ENCODE results near the gene KCNIP1. TPM values are rescaled to one million over a fixed set of nuclear protein-coding genes. Genes with fewer than 3 reads are reported as not detected.
A peak's percentile ranks its signal among the peaks of the same experiment; 100 is the strongest.

The KCNIP1 gene
- polyA plus RNA-seq, 1 of the 3 experiments (the other 2 are of a cell fraction) = 1.3 TPM

DNA sequence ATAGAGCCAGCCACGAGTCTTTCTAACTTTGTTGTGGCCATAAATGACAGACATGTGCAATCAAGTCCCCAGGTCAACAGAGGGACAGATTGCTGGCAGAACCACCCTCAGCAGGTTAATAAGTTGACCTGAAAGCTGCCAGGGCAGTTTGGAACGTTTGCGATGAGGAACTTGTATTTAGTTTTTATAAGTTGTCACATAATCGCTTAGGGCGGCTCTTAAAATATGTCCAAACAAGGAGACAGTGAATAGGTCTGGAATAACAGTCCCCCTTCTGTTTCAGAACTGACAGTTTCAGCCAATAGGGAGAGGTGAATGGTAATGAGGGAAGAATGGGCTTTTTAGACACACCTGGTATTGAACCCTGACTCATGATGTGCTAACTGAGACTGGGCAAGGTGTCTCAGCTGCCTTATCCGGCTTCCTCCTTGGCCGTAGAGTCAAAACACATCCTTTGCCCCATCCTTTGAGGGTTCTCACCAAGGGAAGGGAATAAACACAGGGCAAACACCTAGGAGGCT is 246.2 kb downstream of the KCNIP1 start:
- CTCF ChIA-PET = interaction anchor here (0.9 to 14.2 kb wide), 3 partner anchors 40 to 1162 kb away, joined by 3 to 511 read pairs (median 4); partner anchors contain the start of gene GABRP

DNA sequence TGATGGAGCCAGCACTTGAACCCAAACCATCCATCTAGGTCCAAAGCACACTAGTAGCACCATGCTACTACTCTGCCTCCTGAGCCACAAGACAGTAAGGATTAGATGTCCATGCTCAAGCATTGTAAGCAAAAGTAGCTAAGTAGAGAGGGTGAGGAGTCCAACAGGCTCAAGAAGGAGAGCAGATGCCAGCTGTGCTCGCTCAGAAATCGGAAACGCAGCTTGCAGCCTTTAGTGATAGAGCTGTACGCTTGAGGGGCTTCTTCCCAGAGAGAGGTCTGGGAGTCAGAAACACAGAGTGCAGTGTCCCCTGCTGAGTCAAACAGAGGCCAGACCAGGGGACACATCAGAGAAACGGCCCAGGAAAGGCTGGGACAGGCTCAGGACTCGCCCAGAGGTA is 247.0 kb downstream of the KCNIP1 start:
- Histone ChIP-seq H3K36me3 (replicated peaks in 1 of 2; ENCODE audit: control insufficient read depth in 1 of 2, insufficient read depth in 2 of 2, low read length in 1 of 2) (no peaks in the 10 kb centered on the region), H3K9me2 (no peaks in the 10 kb centered on the region), H3K4me2 (no peak overlapping the region), H4K20me1 (ENCODE audit: insufficient read depth) (no peaks in the 10 kb centered on the region), H3K27ac (ENCODE audit: low read depth in 2 of 2, low read length in 1 of 2) (peak overlapping the region in 1 of 2 experiments; percentile 91; a peak in 2 of 4 replicates), H3K4me1 (ENCODE audit: control insufficient read depth in 1 of 2, insufficient read depth in 2 of 2, low read depth in 1 of 2, low read length in 1 of 2) (peaks cover 0 to 64% of the 10 kb centered on the region in 2 experiments; a peak in 2 of 4 replicates), H2AFZ (ENCODE audit: low read depth) (no peak overlapping the region), H3K79me2 (ENCODE audit: insufficient read depth) (no peaks in the 10 kb centered on the region), H3F3A (replicated peaks; ENCODE audit: insufficient read depth) (no peaks in the 10 kb centered on the region), H3K27me3 (ENCODE audit: insufficient read depth) (no peaks in the 10 kb centered on the region), H3K9ac (no peak overlapping the region), H3K4me3 (ENCODE audit: low read depth in 2 of 2, low read length in 1 of 2) (no peak overlapping the region), H3K9me3 (no peaks in the 10 kb centered on the region)
- no peak for DNase-seq
- WGBS (ENCODE audit: low lambda C conversion rate) = 68% methylated on average over 6 of the region's 6 CpGs
- no peak for TF ChIP-seq RCOR1 (IDR thresholded peaks at IDR 0.05; ENCODE audit: low read length)
- TF ChIP-seq, protein P1, sequence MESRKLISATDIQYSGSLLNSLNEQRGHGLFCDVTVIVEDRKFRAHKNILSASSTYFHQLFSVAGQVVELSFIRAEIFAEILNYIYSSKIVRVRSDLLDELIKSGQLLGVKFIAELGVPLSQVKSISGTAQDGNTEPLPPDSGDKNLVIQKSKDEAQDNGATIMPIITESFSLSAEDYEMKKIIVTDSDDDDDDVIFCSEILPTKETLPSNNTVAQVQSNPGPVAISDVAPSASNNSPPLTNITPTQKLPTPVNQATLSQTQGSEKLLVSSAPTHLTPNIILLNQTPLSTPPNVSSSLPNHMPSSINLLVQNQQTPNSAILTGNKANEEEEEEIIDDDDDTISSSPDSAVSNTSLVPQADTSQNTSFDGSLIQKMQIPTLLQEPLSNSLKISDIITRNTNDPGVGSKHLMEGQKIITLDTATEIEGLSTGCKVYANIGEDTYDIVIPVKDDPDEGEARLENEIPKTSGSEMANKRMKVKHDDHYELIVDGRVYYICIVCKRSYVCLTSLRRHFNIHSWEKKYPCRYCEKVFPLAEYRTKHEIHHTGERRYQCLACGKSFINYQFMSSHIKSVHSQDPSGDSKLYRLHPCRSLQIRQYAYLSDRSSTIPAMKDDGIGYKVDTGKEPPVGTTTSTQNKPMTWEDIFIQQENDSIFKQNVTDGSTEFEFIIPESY (IDR thresholded peaks at IDR 0.05; ENCODE audit: borderline replicate concordance, low read depth) = no peak
- TF ChIP-seq, protein P2, sequence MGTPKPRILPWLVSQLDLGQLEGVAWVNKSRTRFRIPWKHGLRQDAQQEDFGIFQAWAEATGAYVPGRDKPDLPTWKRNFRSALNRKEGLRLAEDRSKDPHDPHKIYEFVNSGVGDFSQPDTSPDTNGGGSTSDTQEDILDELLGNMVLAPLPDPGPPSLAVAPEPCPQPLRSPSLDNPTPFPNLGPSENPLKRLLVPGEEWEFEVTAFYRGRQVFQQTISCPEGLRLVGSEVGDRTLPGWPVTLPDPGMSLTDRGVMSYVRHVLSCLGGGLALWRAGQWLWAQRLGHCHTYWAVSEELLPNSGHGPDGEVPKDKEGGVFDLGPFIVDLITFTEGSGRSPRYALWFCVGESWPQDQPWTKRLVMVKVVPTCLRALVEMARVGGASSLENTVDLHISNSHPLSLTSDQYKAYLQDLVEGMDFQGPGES (IDR thresholded peaks at IDR 0.05; ENCODE audit: low read depth, low read length) = no peak
- TF ChIP-seq, protein P3, sequence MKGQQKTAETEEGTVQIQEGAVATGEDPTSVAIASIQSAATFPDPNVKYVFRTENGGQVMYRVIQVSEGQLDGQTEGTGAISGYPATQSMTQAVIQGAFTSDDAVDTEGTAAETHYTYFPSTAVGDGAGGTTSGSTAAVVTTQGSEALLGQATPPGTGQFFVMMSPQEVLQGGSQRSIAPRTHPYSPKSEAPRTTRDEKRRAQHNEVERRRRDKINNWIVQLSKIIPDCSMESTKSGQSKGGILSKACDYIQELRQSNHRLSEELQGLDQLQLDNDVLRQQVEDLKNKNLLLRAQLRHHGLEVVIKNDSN (IDR thresholded peaks at IDR 0.05; ENCODE audit: borderline replicate concordance, low read depth) = no peak
- no peak for TF ChIP-seq SIN3A (IDR thresholded peaks at IDR 0.05; ENCODE audit: borderline replicate concordance, low read depth, low read length)
- TF ChIP-seq FOXJ3 (CRISPR knock-in tag; IDR thresholded peaks at IDR 0.05) = no peak
- TF ChIP-seq MEF2A (IDR thresholded peaks at IDR 0.05; ENCODE audit: borderline replicate concordance, low read depth) = no peak
- TF ChIP-seq TCF12 (IDR thresholded peaks at IDR 0.05) = no peak
- TF ChIP-seq POLR2AphosphoS5 (IDR thresholded peaks at IDR 0.05; ENCODE audit: low read depth, low read length) = no peak
- no peak for TF ChIP-seq JUND (IDR thresholded peaks at IDR 0.05)
- ChIA-PET POLR2A (no interaction called here), CTCF (interaction anchor here (1.0 to 14.2 kb wide), 4 partner anchors 28 to 1161 kb away, joined by 3 to 511 read pairs (median 4); partner anchors contain the start of gene GABRP)

More for the DNA sequence above, 246.2 kb downstream of the KCNIP1 start:
- 66% methylated on average over 7 of the region's 7 CpGs for WGBS (ENCODE audit: low lambda C conversion rate)
- no peak for TF ChIP-seq ELF1 (IDR thresholded peaks at IDR 0.05)
- no peak for TF ChIP-seq SMC3 (IDR thresholded peaks at IDR 0.05; ENCODE audit: low read depth, low read length)
- TF ChIP-seq FOXJ3 (CRISPR knock-in tag; IDR thresholded peaks at IDR 0.05) = no peak
- TF ChIP-seq RCOR1 (IDR thresholded peaks at IDR 0.05; ENCODE audit: low read length) = no peak
- TF ChIP-seq, protein P1 (IDR thresholded peaks at IDR 0.05; ENCODE audit: borderline replicate concordance, low read depth) = no peak
- TF ChIP-seq RXRA (IDR thresholded peaks at IDR 0.05; ENCODE audit: borderline replicate concordance, low read depth) = no peak
- TF ChIP-seq MEF2A (IDR thresholded peaks at IDR 0.05; ENCODE audit: borderline replicate concordance, low read depth) = no peak
- TF ChIP-seq JUND (IDR thresholded peaks at IDR 0.05) = no peak
- TF ChIP-seq, protein P4, sequence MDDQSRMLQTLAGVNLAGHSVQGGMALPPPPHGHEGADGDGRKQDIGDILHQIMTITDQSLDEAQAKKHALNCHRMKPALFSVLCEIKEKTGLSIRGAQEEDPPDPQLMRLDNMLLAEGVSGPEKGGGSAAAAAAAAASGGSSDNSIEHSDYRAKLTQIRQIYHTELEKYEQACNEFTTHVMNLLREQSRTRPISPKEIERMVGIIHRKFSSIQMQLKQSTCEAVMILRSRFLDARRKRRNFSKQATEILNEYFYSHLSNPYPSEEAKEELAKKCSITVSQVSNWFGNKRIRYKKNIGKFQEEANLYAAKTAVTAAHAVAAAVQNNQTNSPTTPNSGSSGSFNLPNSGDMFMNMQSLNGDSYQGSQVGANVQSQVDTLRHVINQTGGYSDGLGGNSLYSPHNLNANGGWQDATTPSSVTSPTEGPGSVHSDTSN (IDR thresholded peaks at IDR 0.05) = no peak
- no peak for TF ChIP-seq EP300 (IDR thresholded peaks at IDR 0.05; ENCODE audit: borderline replicate concordance in 1 of 2, low read depth in 1 of 2, low read length in 1 of 2)
- TF ChIP-seq SIN3A (IDR thresholded peaks at IDR 0.05; ENCODE audit: borderline replicate concordance, low read depth, low read length) = no peak
- TF ChIP-seq MXI1 (IDR thresholded peaks at IDR 0.05; ENCODE audit: low read depth, low read length) = no peak
- TF ChIP-seq CHD2 (IDR thresholded peaks at IDR 0.05; ENCODE audit: low read length, partially characterized antibody) = no peak
- TF ChIP-seq, protein P3 (IDR thresholded peaks at IDR 0.05; ENCODE audit: borderline replicate concordance, low read depth) = no peak
- Histone ChIP-seq H3K4me2 (no peak overlapping the region), H3K4me3 (ENCODE audit: low read depth in 2 of 2, low read length in 1 of 2) (no peak overlapping the region), H3K79me2 (ENCODE audit: insufficient read depth) (no peaks in the 10 kb centered on the region), H3K9ac (no peak overlapping the region), H2AFZ (ENCODE audit: low read depth) (no peak overlapping the region), H3K27ac (ENCODE audit: low read depth in 2 of 2, low read length in 1 of 2) (no peak overlapping the region), H3K36me3 (replicated peaks in 1 of 2; ENCODE audit: control insufficient read depth in 1 of 2, insufficient read depth in 2 of 2, low read length in 1 of 2) (no peaks in the 10 kb centered on the region), H3K9me3 (no peaks in the 10 kb centered on the region), H3K4me1 (ENCODE audit: control insufficient read depth in 1 of 2, insufficient read depth in 2 of 2, low read depth in 1 of 2, low read length in 1 of 2) (peaks cover 0 to 68% of the 10 kb centered on the region in 2 experiments; a peak in 2 of 4 replicates), H3K9me2 (no peaks in the 10 kb centered on the region), H3F3A (replicated peaks; ENCODE audit: insufficient read depth) (no peaks in the 10 kb centered on the region), H3K27me3 (ENCODE audit: insufficient read depth) (no peaks in the 10 kb centered on the region), H4K20me1 (ENCODE audit: insufficient read depth) (no peaks in the 10 kb centered on the region)
- DNase-seq = no peak
- POLR2A ChIA-PET = interaction anchor here (0.7 kb wide), 1 partner anchor 26 kb away, joined by 4 read pairs; no protein-coding TSS in a partner anchor

Data from SK-N-SH (cell line).